Esophagus mucosa (tissue), 1 donor: Measurements from ENCODE around the gene PLGLB2. TPM values are rescaled to one million over a fixed set of nuclear protein-coding genes. Genes with fewer than 3 reads are reported as not detected.
"Not testable (repeated sequence)": the region's sequence is repeated elsewhere in the genome, so short reads cannot be mapped to it uniquely, and the experiment has no call there.

Source experiments
- ATAC-seq: fragments of 200-7000 bp; cut with Tn5 transposase; one replicate; pipeline ENCODE4 v1.9.1; 2020
- total RNA-seq: library from RNA; stranded (reverse); gene quantifications from one replicate; pipeline ENCODE4 v1.2.4, GENCODE V29; 2023
- donor health status: DM: yes; HTN: yes; CAD: no.

Gene PLGLB2
- total RNA-seq = 0.20 TPM

GRCh38 chr2:87747791-87748190 is at the start of gene PLGLB2:
PLGLB2 (plus strand) TSS chr2:87748087; CDS start chr2:87748154, 67 bp downstream.
- ATAC-seq = not testable (repeated sequence)

DNA sequence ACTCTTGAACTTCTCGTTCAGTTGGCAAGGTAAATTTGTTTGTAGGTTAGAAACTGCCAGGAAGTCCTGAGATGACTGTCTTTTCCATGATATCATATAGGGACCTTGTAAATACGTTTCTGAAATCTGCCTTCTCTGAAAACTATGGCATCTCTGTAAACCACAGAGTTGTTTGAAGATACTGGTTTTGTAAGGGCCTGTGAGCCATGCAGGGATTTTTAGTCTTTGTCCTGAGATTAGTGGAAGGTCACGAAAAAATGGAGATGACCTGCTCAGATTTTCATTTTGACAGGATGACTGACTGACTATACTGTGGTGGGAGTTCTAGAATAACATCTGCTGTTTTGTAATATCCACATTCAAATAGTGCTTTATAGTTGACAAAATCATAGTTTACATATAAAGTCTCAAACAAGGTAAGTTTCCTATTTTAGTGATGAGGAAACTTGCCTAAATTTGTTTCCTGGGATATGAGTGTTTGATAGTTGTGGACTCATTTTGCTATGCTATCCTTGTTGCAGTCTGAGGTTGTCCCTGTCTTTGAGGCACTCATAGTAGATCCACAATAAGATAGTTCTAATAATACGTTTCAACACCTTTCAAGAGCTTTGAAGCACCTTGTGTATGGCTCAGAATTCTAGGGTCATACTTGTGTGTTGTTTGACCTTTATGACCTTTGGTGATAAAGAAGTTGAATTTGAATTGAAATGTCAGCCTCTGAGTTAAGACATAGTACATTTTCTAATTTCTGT is 43.1 kb upstream of the PLGLB2 start:
- ATAC-seq = not testable (repeated sequence)

DNA sequence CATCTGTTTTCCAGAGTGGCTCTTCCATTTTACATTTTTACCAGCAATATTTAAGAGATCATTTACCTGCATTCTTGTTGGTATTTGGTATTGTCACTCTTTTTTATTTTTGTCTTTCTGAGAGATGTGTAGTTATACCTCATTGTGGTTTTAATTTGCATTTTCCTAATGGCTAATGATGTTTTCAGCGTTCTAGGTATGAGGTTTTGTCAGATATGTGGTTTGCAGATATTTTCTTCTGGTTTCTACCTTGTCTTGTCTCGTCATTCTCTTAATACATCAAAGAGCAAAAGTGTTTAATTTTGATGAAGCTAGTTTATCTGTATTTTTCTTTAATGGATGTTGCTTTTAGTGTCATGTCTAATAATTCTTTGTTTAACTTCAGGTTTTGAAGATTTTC is 39.5 kb upstream of the PLGLB2 start:
- ATAC-seq = not testable (repeated sequence)

GRCh38 chr2:87727940-87728599 is 19.8 kb upstream of the PLGLB2 start:
- ATAC-seq = peak; percentile 49

- not testable (repeated sequence) for ATAC-seq
Measured at GRCh38 chr2:87740928-87741327, 7.0 kb upstream of the PLGLB2 start.

GRCh38 chr2:87742393-87743108 is 5.3 kb upstream of the PLGLB2 start:
- not testable (repeated sequence) for ATAC-seq

DNA sequence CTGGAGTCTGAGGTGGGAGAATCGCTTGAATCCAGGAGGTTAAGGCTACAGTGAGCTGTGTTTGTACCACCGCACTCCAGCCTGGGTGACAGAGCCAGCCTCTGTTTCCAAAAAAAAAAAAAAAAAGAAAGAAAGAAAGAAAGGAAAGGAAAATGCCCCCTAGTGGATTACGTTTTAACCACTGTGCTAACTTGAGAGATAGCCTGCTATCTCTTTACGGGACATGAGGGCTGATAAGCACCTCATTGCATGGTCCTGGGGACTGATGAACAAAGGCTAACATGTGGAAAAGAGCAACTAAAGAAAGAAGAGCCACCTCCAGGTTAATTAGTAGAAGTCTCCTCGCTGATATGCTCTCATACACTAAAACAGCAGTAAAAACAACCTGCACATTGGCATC is 4.2 kb upstream of the PLGLB2 start:
- not testable (repeated sequence) for ATAC-seq

- ATAC-seq = not testable (repeated sequence)
Measured at GRCh38 chr2:87745353-87745951, 2.4 kb upstream of the PLGLB2 start.

DNA sequence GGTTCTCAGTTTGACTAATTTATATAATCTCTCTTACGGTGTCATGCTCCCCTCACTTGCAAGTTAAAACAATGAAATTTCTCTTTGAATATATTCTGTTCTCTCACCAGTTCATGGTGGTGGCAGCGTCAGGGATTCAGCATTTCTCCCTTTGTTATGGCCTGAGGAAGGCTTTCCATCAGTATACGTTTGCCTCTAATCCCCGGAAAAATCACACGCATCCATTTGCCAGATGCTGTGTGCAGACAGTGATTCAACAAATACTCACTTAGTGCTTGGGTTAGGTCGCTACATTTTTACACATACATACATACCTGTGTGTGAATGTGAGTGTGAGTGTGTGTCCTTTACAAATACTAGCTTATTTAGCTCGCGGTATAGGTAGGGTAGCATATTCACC is 637 bp downstream of the PLGLB2 start:
- ATAC-seq = not testable (repeated sequence)

- ATAC-seq = not testable (repeated sequence)
Measured at GRCh38 chr2:87750560-87750959, 2.7 kb downstream of the PLGLB2 start.

DNA sequence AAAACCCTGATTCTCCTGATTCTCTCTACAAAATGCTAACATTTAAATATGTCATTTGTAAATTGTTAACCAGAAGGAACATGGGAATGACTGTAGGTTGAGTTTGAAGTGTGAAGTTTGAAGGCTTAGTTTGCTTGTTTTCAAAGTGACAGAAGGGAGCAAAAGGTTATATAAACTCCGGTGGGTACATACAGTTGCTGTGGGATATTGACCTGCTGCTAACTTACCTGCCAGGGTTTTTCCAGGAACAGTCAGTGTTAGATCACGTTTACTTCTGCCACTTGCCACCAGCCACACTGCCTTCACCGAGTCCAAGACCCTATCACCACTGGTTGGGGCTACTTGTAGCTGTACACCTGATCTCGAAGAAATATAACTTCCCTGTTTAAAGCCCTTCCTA is 6.9 kb downstream of the PLGLB2 start:
- not testable (repeated sequence) for ATAC-seq

Other genes starting within 250 kb of the PLGLB2 start
- 3.0 TPM for gene RGPD2, start 77.7 kb downstream of the PLGLB2 start, total RNA-seq